ENCODE results near the gene COG3.

- TF ChIP-seq CTCF (IDR thresholded peaks at IDR 0.05; ENCODE audit: poor library complexity, severe bottlenecking) (no peak), EZH2 (IDR thresholded peaks at IDR 0.05; ENCODE audit: borderline replicate concordance, insufficient read depth, low read length, poor library complexity, severe bottlenecking) (no peak), POLR2AphosphoS5 (IDR thresholded peaks at IDR 0.05) (no peak), TAF1 (IDR thresholded peaks at IDR 0.05; ENCODE audit: low read depth) (no peak)
These were observed 53.9 kb downstream of the COG3 start for GRCh38 chr13:45518525-45519245.

All from neural cell (in vitro differentiated cells).